HEK293 (cell line): ENCODE results near the gene TRAM2.

Experiments used
- CTCF ChIA-PET: fragments of 350-600 bp; formaldehyde crosslinking; extraction: SDS; loops from one replicate; lab custom pipeline; 2021; ENCODE audit warnings: antibody characterized with exemption; lab: Yijun Ruan, JAX
- POLR2A ChIA-PET: fragments of 300-600 bp; formaldehyde crosslinking; extraction: SDS; loops from one replicate; lab custom pipeline; 2020; ENCODE audit warnings: antibody characterized with exemption, inconsistent platforms; lab: Yijun Ruan, JAX
- H3K27ac ChIP-seq: fragments of 200-500 bp; sonication (Bioruptor generic); 2 replicates; pipeline ENCODE4 v1.5.1; 2014; ENCODE audit warnings: low read depth, low read length, control low read depth, inconsistent platforms; ENCODE audit errors: extremely low read depth
- H3K36me3 ChIP-seq, 2 experiments: fragments of 200-500 bp in 1 of 2; sonication (Bioruptor generic) in 1 of 2; 1 replicate in 1 of 2; 2 replicates in 1 of 2; pipeline ENCODE4 v1.5.1; 2014 to 2017; ENCODE audit warnings: inconsistent platforms in 2 of 2, low read length in 2 of 2; ENCODE audit not compliant: control insufficient read depth in 2 of 2, insufficient read depth in 1 of 2
- H3K4me1 ChIP-seq: fragments of 200-500 bp; sonication (Bioruptor generic); 2 replicates; pipeline ENCODE4 v1.5.1; 2014; ENCODE audit warnings: mild to moderate bottlenecking, low read length, inconsistent platforms; ENCODE audit not compliant: control insufficient read depth, insufficient read depth
- H3K4me3 ChIP-seq: 2 replicates; pipeline ENCODE4 v1.5.1; 2011; ENCODE audit warnings: low read depth, mild to moderate bottlenecking, control low read depth, low read length, moderate library complexity
- H3K9me3 ChIP-seq: fragments of 200-500 bp; sonication (Bioruptor generic); 2 replicates; pipeline ENCODE4 v1.5.1; 2014; ENCODE audit warnings: low read depth, low read length, inconsistent platforms; ENCODE audit not compliant: control insufficient read depth, insufficient read depth
- FEZF1 ChIP-seq: fragments of 450-650 bp; formaldehyde crosslinking; IDR thresholded peaks from 2 replicates; pipeline ENCODE4 v1.5.1; 2016; ENCODE audit warnings: missing biosample characterization, missing genetic modification characterization
- GLIS1 ChIP-seq: fragments of 450-650 bp; formaldehyde crosslinking; IDR thresholded peaks from 2 replicates; pipeline ENCODE4 v1.5.1; 2016; ENCODE audit warnings: missing biosample characterization, missing genetic modification characterization
- KLF10 ChIP-seq: fragments of 450-650 bp; IDR thresholded peaks from 2 replicates; pipeline ENCODE4 v1.5.1; 2018; ENCODE audit warnings: missing biosample characterization, mild to moderate bottlenecking, missing genetic modification characterization
- PRDM1 ChIP-seq: fragments of 450-650 bp; formaldehyde crosslinking; IDR thresholded peaks from 2 replicates; pipeline ENCODE4; 2016; ENCODE audit warnings: missing biosample characterization, missing genetic modification characterization
- SP2 ChIP-seq: fragments of 450-650 bp; formaldehyde crosslinking; IDR thresholded peaks from 2 replicates; pipeline ENCODE4 v1.5.1; 2016; ENCODE audit warnings: missing biosample characterization, missing genetic modification characterization
- SP3 ChIP-seq: fragments of 450-650 bp; formaldehyde crosslinking; IDR thresholded peaks from 2 replicates; pipeline ENCODE4 v1.5.1; 2016; ENCODE audit warnings: missing biosample characterization, missing genetic modification characterization
- ZBTB10 ChIP-seq: fragments of 450-650 bp; formaldehyde crosslinking; IDR thresholded peaks from 2 replicates; pipeline ENCODE4 v1.5.1; 2016; ENCODE audit warnings: missing biosample characterization, missing genetic modification characterization
- ZBTB11 ChIP-seq: fragments of 450-650 bp; formaldehyde crosslinking; conservative IDR thresholded peaks from 2 replicates; pipeline ENCODE4 v1.5.1; 2016; ENCODE audit warnings: low read depth, missing biosample characterization, missing genetic modification characterization
- ZBTB20 ChIP-seq: fragments of 450-650 bp; formaldehyde crosslinking; IDR thresholded peaks from 2 replicates; pipeline ENCODE4 v1.5.1; 2016; ENCODE audit warnings: missing biosample characterization, missing genetic modification characterization
- ZBTB44 ChIP-seq: fragments of 450-650 bp; IDR thresholded peaks from 2 replicates; pipeline ENCODE4 v1.5.1; 2018; ENCODE audit warnings: missing biosample characterization, mild to moderate bottlenecking, missing genetic modification characterization
- ZBTB8A ChIP-seq: fragments of 450-650 bp; formaldehyde crosslinking; IDR thresholded peaks from 2 replicates; pipeline ENCODE4 v1.5.1; 2016; ENCODE audit warnings: missing biosample characterization, missing genetic modification characterization
- ZFP37 ChIP-seq: fragments of 450-650 bp; formaldehyde crosslinking; IDR thresholded peaks from 2 replicates; pipeline ENCODE4 v1.5.1; 2016; ENCODE audit warnings: missing biosample characterization, missing genetic modification characterization
- ZNF140 ChIP-seq: fragments of 450-650 bp; formaldehyde crosslinking; IDR thresholded peaks from 2 replicates; pipeline ENCODE4 v1.5.1; 2016; ENCODE audit warnings: missing biosample characterization, missing genetic modification characterization
- ZNF169 ChIP-seq: fragments of 450-650 bp; formaldehyde crosslinking; IDR thresholded peaks from 2 replicates; pipeline ENCODE4 v1.5.1; 2016; ENCODE audit warnings: missing biosample characterization, missing genetic modification characterization
- ZNF292 ChIP-seq: fragments of 450-650 bp; formaldehyde crosslinking; IDR thresholded peaks from 2 replicates; pipeline ENCODE4 v1.5.1; 2016; ENCODE audit warnings: low read depth, missing biosample characterization, missing genetic modification characterization, borderline replicate concordance
- ZNF302 ChIP-seq: fragments of 450-650 bp; formaldehyde crosslinking; IDR thresholded peaks from 2 replicates; pipeline ENCODE4 v1.5.1; 2016; ENCODE audit warnings: missing biosample characterization, missing genetic modification characterization, low read depth
- ZNF324 ChIP-seq: fragments of 450-650 bp; formaldehyde crosslinking; IDR thresholded peaks from 2 replicates; pipeline ENCODE4 v1.5.1; 2016; ENCODE audit warnings: missing biosample characterization, missing genetic modification characterization
- ZNF37A ChIP-seq: fragments of 450-650 bp; IDR thresholded peaks from 2 replicates; pipeline ENCODE4 v1.5.1; 2018; ENCODE audit warnings: missing biosample characterization, missing genetic modification characterization
- ZNF391 ChIP-seq: fragments of 450-650 bp; formaldehyde crosslinking; IDR thresholded peaks from 2 replicates; pipeline ENCODE4 v1.5.1; 2016; ENCODE audit warnings: low read depth, missing biosample characterization, missing genetic modification characterization, borderline replicate concordance
- ZNF433 ChIP-seq: fragments of 450-650 bp; formaldehyde crosslinking; IDR thresholded peaks from 2 replicates; pipeline ENCODE4 v1.5.1; 2016; ENCODE audit warnings: missing biosample characterization, missing genetic modification characterization, low read depth
- ZNF473 ChIP-seq: fragments of 450-650 bp; formaldehyde crosslinking; IDR thresholded peaks from 2 replicates; pipeline ENCODE4 v1.5.1; 2017; ENCODE audit warnings: missing biosample characterization, missing genetic modification characterization
- ZNF48 ChIP-seq: fragments of 450-650 bp; formaldehyde crosslinking; IDR thresholded peaks from 2 replicates; pipeline ENCODE4 v1.5.1; 2016; ENCODE audit warnings: missing biosample characterization, missing genetic modification characterization
- ZNF501 ChIP-seq: fragments of 450-650 bp; formaldehyde crosslinking; IDR thresholded peaks from 2 replicates; pipeline ENCODE4 v1.5.1; 2016; ENCODE audit warnings: missing biosample characterization, missing genetic modification characterization
- ZNF596 ChIP-seq: fragments of 450-650 bp; IDR thresholded peaks from 2 replicates; pipeline ENCODE4 v1.5.0; 2018; ENCODE audit warnings: missing biosample characterization, mild to moderate bottlenecking, missing genetic modification characterization, moderate library complexity
- ZNF791 ChIP-seq: fragments of 450-650 bp; formaldehyde crosslinking; IDR thresholded peaks from 2 replicates; pipeline ENCODE4 v1.5.1; 2016; ENCODE audit warnings: missing biosample characterization, missing genetic modification characterization
- TF ChIP-seq, protein P1 (sequence below): fragments of 450-650 bp; IDR thresholded peaks from 2 replicates; pipeline ENCODE4 v1.5.1; 2018; ENCODE audit warnings: missing biosample characterization, missing genetic modification characterization

The TRAM2 gene

DNA sequence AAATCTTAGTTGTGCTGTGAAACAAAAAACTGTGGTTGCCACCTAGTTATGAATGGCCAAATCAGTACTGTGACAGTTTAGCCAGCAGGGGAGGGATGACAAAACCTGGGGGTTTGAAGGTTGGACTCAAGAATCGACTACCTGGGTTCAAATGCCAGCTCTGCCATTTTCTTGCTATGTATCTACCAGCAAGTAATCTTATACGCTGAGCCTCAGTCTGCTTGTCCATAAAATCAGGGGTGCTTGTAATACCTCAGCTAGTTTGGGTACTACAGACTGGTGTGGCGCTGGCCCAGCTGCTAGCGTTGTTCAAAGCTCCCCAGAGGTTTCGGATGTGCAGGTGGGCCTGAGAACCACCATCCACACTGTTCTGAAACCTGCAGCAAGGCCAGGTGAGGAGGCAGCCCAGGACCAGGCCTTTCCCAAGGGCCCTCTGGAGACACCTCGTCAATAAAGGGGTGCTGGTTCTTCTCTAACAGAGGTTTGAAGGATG, 40.4 kb downstream of the TRAM2 start:
- POLR2A ChIA-PET, result interaction anchor here (1.5 kb wide), 1 partner anchor 13 kb away, joined by 3 read pairs; no protein-coding TSS in a partner anchor
- TF ChIP-seq ZBTB44 (tag by site-specific recombination) (no peak), ZNF433 (tag by site-specific recombination) (no peak), ZFP37 (tag by site-specific recombination) (no peak), ZBTB20 (no peak), ZBTB10 (tag by site-specific recombination) (no peak), ZNF169 (tag by site-specific recombination) (no peak), ZNF473 (no peak), ZNF596 (tag by site-specific recombination) (no peak), SP2 (no peak), ZNF501 (tag by site-specific recombination) (no peak), ZNF48 (tag by site-specific recombination) (no peak)
- Histone ChIP-seq H3K9me3 (no peaks in the 10 kb centered on the region), H3K4me3 (no peak overlapping the region), H3K36me3 (peaks cover 0 to 11% of the 10 kb centered on the region in 2 experiments; a peak in 1 of 3 replicates), H3K4me1 (no peaks in the 10 kb centered on the region), H3K27ac (no peak overlapping the region)
- CTCF ChIA-PET, result interaction anchor here (0.6 to 1.7 kb wide), 4 partner anchors 15 to 62 kb away, joined by 3 read pairs; no protein-coding TSS in a partner anchor

DNA sequence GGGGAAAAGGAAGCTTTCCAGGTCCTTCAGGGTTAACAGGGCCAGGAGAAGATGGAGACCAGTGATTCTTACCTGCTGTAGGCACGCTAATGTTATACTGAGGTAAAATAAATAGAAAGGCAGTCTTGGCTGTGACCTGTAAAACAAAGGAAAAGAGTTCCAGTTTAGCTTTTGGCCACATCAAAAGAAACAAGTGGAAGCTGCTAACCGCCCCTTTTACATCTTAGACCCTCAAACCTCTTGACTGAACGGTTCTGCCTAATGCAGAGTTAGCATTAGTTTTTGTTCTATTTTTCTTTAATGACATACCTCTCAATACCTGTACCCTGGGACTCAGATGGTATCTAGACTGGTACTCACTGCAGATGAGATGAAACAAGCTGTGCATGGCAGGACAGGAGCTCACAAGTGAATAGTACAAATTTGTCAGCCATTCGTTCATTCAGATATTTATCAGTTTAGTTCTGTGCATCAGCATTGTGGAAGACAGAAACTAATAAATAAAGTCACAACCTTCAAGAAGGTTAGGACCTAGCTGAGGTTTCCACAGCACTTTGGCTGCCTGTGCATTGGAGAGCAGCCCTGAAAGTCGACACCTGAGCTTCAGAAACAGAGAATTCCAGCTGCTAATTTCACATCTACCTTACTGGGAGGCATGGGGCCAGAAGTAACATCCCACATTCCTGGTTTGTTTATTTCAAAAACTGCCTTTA, 41.0 kb downstream of the TRAM2 start:
- H3K9me3 ChIP-seq, result no peaks in the 10 kb centered on the region
- no peak overlapping the region for H3K4me3 ChIP-seq
- ChIA-PET POLR2A (interaction anchor here (0.7 to 1.5 kb wide), 3 partner anchors 12 to 18 kb away, joined by 3 read pairs; no protein-coding TSS in a partner anchor), CTCF (interaction anchor here (0.6 to 1.7 kb wide), 5 partner anchors 9 to 63 kb away, joined by 3 read pairs; no protein-coding TSS in a partner anchor)
- H3K36me3 ChIP-seq, result peaks cover 0 to 11% of the 10 kb centered on the region in 2 experiments; a peak in 1 of 3 replicates
- H3K27ac ChIP-seq, result no peak overlapping the region
- no peaks in the 10 kb centered on the region for H3K4me1 ChIP-seq
- TF ChIP-seq ZNF292 (tag by site-specific recombination), result no peak
- no peak for TF ChIP-seq ZNF140
- TF ChIP-seq ZNF302, result no peak
- no peak for TF ChIP-seq ZFP37 (tag by site-specific recombination)
- TF ChIP-seq KLF10 (tag by site-specific recombination), result no peak
- TF ChIP-seq ZNF391 (tag by site-specific recombination), result no peak
- no peak for TF ChIP-seq ZBTB8A (tag by site-specific recombination)
- TF ChIP-seq SP3 (tag by site-specific recombination), result no peak
- TF ChIP-seq ZBTB11, result no peak
- no peak for TF ChIP-seq PRDM1 (tag by site-specific recombination)
- TF ChIP-seq GLIS1 (tag by site-specific recombination), result no peak
- no peak for TF ChIP-seq ZNF324 (tag by site-specific recombination)
- no peak for TF ChIP-seq ZNF169 (tag by site-specific recombination)
- TF ChIP-seq, protein P1, sequence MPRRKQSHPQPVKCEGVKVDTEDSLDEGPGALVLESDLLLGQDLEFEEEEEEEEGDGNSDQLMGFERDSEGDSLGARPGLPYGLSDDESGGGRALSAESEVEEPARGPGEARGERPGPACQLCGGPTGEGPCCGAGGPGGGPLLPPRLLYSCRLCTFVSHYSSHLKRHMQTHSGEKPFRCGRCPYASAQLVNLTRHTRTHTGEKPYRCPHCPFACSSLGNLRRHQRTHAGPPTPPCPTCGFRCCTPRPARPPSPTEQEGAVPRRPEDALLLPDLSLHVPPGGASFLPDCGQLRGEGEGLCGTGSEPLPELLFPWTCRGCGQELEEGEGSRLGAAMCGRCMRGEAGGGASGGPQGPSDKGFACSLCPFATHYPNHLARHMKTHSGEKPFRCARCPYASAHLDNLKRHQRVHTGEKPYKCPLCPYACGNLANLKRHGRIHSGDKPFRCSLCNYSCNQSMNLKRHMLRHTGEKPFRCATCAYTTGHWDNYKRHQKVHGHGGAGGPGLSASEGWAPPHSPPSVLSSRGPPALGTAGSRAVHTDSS (tag by site-specific recombination), result no peak
- no peak for TF ChIP-seq ZNF37A
- no peak for TF ChIP-seq ZNF791 (tag by site-specific recombination)
- TF ChIP-seq FEZF1 (tag by site-specific recombination), result no peak
